ENCODE results near the gene RAPGEF3. TPM values are rescaled to one million over a fixed set of nuclear protein-coding genes. Genes with fewer than 3 reads are reported as not detected.

Gene RAPGEF3
- total RNA-seq, 1 donor from 2014 or later, result 1.2 TPM

DNA sequence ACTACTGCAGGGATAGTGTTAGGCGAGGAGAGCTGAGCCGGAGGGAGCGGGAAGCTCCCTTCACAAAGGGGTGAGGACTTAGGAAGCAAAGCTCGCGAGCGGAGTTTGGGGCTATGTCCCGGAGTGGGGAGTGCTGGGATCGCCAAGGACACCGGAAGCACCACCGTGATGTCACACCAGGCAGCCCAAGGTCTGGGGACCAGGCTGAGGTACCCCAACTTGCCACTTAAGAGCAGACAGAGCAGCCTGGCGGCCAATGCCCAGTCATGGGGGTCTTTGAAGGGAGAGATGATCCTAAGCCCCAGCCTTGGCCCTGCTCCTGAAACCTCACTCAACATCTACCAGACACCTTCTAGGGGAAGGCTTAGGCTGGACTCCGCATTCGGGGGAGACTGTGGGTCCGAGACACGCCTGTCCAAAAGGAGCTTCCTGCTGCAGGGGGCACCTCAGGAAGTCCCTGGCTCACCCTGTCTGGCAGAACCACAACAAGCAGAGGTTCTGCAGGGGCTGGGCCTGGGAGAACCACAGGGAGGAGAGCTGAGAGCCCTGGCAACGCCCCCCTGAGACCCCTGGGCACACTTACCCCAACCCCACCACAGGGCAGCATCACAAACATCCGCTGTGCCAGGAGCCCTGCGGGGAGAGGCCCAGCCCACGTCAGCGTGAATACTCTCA is 32.1 kb upstream of the RAPGEF3 start:
- H3K27me3 Mint-ChIP-seq (ENCODE audit: unreplicated experiment), result no peaks in the 10 kb centered on the region
- TF ChIP-seq, protein P1, sequence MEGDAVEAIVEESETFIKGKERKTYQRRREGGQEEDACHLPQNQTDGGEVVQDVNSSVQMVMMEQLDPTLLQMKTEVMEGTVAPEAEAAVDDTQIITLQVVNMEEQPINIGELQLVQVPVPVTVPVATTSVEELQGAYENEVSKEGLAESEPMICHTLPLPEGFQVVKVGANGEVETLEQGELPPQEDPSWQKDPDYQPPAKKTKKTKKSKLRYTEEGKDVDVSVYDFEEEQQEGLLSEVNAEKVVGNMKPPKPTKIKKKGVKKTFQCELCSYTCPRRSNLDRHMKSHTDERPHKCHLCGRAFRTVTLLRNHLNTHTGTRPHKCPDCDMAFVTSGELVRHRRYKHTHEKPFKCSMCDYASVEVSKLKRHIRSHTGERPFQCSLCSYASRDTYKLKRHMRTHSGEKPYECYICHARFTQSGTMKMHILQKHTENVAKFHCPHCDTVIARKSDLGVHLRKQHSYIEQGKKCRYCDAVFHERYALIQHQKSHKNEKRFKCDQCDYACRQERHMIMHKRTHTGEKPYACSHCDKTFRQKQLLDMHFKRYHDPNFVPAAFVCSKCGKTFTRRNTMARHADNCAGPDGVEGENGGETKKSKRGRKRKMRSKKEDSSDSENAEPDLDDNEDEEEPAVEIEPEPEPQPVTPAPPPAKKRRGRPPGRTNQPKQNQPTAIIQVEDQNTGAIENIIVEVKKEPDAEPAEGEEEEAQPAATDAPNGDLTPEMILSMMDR (IDR thresholded peaks at IDR 0.05), result no peak
- no peak overlapping the region for H3K4me3 Mint-ChIP-seq (ENCODE audit: unreplicated experiment)
- peaks cover 58% of the 10 kb centered on the region for H3K36me3 Mint-ChIP-seq (ENCODE audit: unreplicated experiment)
- H3K4me1 Mint-ChIP-seq (ENCODE audit: unreplicated experiment), result no peaks in the 10 kb centered on the region
- no peak for DNase-seq (ENCODE audit: extremely low spot score, unreplicated experiment)
- H3K9me3 Mint-ChIP-seq (ENCODE audit: unreplicated experiment), result no peaks in the 10 kb centered on the region
- no peak overlapping the region for H3K27ac Mint-ChIP-seq (ENCODE audit: unreplicated experiment)

DNA sequence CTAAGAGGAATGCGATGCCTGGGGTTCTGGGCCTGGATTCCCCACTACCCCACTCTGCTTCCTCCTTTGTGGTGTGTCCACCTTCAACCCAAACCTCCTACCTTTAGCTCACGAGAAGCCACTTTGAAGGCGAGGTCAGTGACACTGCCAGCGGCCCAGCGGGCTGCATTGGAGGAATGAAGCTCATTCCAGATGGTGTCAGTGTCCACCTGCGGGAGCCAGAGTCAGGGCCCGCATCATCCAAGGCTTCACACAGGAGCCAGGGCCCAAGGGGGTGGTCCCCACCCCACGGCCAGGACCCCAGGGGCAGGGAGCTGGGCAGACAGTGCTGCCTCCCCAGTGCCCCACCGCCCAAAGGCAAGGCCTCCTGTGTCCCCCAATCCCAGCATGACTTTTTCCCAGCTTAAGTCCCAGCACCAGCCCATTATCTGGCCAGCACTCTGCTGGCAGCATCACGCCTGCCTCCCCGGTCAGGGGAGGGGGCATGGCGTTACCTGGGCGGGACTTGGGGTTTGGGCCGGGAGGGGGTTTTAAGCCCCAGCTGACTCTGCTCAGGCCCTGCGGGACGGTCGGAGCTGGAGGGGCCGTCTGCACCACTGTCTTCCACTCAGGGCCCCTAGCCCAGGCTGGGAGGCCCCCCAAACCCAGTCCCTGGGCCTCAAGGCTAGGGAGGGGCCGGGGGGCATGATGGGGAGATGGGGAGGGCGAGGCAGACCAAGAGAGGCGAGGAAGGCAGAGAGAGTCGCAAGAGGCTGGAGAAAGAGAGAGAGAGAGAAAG is 31.2 kb upstream of the RAPGEF3 start:
- Mint-ChIP-seq H3K4me3 (ENCODE audit: unreplicated experiment) (no peak overlapping the region), H3K9me3 (ENCODE audit: unreplicated experiment) (no peaks in the 10 kb centered on the region), H3K4me1 (ENCODE audit: unreplicated experiment) (no peaks in the 10 kb centered on the region), H3K36me3 (ENCODE audit: unreplicated experiment) (peaks cover 62% of the 10 kb centered on the region), H3K27ac (ENCODE audit: unreplicated experiment) (no peak overlapping the region), H3K27me3 (ENCODE audit: unreplicated experiment) (no peaks in the 10 kb centered on the region)
- no peak for DNase-seq (ENCODE audit: extremely low spot score, unreplicated experiment)
- TF ChIP-seq, protein P1 (IDR thresholded peaks at IDR 0.05), result no peak

DNA sequence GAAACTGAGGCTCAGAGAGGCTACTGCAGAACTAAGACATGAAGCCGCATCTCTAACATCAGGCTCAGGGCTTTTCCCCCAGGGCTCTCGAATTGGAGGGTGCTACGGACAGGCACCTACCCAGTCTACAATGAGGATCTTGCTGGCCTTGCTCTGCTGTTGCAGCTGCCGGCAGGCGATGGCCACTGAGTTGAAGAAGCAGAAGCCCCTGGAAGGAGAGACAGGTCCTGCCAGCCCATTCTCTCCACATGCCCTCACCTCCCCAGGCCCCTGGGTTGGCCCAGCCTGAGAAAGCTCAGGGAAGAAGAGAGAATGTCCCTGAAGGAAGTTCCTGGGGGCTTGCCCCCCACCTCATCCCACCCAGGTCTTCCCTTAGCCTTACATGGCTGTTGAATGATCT is 30.5 kb upstream of the RAPGEF3 start:
- TF ChIP-seq, protein P1 (IDR thresholded peaks at IDR 0.05), result no peak
- no peaks in the 10 kb centered on the region for H3K27me3 Mint-ChIP-seq (ENCODE audit: unreplicated experiment)
- DNase-seq (ENCODE audit: extremely low spot score, unreplicated experiment), result no peak
- peaks cover 67% of the 10 kb centered on the region for H3K36me3 Mint-ChIP-seq (ENCODE audit: unreplicated experiment)
- H3K27ac Mint-ChIP-seq (ENCODE audit: unreplicated experiment), result no peak overlapping the region
- H3K4me3 Mint-ChIP-seq (ENCODE audit: unreplicated experiment), result no peak overlapping the region
- H3K9me3 Mint-ChIP-seq (ENCODE audit: unreplicated experiment), result no peaks in the 10 kb centered on the region
- H3K4me1 Mint-ChIP-seq (ENCODE audit: unreplicated experiment), result no peaks in the 10 kb centered on the region

DNA sequence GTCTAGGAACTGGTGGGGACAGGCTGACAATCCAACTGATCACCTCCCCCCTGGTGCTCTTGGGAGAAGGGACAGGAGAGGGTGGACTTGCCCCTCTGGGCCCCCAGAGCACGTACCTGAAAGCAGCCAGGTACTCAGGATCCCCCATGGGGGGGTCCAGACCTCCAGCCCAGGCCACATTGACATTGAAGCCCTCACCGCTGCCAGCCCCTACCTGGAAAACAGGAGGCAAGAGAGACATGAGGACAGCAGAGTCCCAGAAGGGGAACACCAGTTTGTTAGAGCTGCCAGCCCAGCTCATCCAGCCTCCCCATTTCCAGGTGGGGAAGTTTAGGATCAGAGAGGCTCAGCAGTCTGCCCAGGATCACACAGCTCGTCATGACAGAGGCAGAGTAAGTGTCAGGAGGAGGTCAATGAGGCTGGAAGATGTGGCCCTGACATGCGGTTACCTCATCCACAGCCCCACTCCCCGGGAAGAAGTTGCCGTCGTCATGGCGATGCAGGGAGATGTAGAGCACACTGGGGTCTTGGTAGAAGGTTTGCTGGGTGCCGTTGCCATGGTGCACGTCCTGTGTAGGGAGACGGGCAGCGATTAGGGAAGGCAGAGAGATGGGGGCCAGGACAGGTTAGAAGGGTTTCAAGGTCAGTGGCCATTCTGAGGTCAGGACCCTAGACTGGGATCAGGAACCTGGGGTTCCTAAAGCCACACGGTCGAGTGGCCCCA is 29.1 kb upstream of the RAPGEF3 start:
- peaks cover 60% of the 10 kb centered on the region for H3K36me3 Mint-ChIP-seq (ENCODE audit: unreplicated experiment)
- no peak overlapping the region for H3K27ac Mint-ChIP-seq (ENCODE audit: unreplicated experiment)
- H3K4me3 Mint-ChIP-seq (ENCODE audit: unreplicated experiment), result no peak overlapping the region
- no peaks in the 10 kb centered on the region for H3K9me3 Mint-ChIP-seq (ENCODE audit: unreplicated experiment)
- H3K27me3 Mint-ChIP-seq (ENCODE audit: unreplicated experiment), result no peaks in the 10 kb centered on the region
- H3K4me1 Mint-ChIP-seq (ENCODE audit: unreplicated experiment), result peaks cover under 1% of the 10 kb centered on the region
- TF ChIP-seq, protein P1 (IDR thresholded peaks at IDR 0.05), result no peak
- no peak for DNase-seq (ENCODE audit: extremely low spot score, unreplicated experiment)

All from osteocyte (in vitro differentiated cells).